AG10803 (cell line): ENCODE measurements around the gene ZNF280B.

Experiments used
- DNase-seq: peaks from one replicate; pipeline ENCODE4 v3.0.0; 2010; ENCODE audit warnings: low read depth
- H3K4me3 ChIP-seq: 2 replicates; pipeline ENCODE4 v1.5.1; 2011; ENCODE audit warnings: mild to moderate bottlenecking, low read length, control low read depth
- CTCF ChIP-seq: conservative IDR thresholded peaks from 2 replicates; pipeline ENCODE4 v1.5.1; 2011; ENCODE audit warnings: mild to moderate bottlenecking, low read length, control low read depth, inconsistent platforms

The ZNF280B gene, protein sequence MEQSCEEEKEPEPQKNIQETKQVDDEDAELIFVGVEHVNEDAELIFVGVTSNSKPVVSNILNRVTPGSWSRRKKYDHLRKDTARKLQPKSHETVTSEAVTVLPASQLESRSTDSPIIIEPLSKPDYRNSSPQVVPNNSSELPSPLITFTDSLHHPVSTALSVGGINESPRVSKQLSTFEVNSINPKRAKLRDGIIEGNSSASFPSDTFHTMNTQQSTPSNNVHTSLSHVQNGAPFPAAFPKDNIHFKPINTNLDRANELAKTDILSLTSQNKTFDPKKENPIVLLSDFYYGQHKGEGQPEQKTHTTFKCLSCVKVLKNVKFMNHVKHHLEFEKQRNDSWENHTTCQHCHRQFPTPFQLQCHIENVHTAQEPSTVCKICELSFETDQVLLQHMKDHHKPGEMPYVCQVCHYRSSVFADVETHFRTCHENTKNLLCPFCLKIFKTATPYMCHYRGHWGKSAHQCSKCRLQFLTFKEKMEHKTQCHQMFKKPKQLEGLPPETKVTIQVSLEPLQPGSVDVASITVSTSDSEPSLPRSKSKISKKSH

DNA sequence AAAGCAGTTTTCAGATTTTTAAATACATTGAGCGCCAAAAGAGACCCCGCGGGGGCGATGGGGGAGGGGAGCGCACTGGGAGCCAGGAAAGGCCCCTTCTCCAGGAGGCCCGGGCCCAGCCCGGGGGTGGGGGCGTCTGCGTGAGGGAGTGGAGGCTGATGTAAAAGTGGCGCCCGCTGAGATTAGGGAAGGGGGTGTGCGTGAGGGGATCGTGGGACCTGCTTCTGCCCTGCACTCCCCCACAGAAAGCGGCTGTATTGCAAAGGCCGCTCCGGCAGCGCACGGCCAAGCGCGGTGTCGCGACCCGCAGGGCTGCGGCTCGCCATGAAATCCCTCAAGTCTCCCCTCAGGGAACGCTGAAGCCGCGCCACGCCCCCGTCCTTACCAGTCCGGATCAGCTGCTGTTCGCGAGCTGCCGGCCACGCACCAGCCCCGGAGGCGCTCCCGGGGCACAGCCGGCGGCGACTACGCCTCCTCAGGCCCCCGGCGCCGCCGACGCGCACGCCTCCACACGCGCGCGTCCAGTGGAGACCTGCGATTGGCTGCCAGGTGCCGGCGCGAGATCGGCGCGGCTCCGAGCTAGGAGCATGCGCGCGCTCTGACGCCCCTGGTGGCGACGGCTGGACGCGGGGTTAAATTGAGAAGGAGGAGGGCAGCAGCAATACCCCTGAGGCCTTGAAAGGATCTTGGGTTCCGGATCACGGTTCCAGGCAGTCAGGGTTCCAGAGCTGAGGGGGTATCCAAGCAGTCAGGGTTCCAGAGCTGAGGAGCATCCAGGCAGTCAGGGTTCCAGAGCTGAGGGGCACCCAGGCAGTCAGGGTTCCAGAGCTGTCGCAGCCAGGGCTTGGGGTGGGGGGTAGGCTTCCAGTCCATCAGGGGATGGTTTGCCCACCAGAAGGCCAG lies at the start of gene ZNF280B:
Gene ZNF280B, minus strand, starts transcription at position 469 of the 903 bp plus-strand sequence. CDS start 19,344 bp downstream, outside the sequence.
- H3K4me3 ChIP-seq = peak within 1 kb of the TSS; percentile 67
- peak; percentile 71 for DNase-seq
- TF ChIP-seq CTCF = peak; percentile 51

DNA sequence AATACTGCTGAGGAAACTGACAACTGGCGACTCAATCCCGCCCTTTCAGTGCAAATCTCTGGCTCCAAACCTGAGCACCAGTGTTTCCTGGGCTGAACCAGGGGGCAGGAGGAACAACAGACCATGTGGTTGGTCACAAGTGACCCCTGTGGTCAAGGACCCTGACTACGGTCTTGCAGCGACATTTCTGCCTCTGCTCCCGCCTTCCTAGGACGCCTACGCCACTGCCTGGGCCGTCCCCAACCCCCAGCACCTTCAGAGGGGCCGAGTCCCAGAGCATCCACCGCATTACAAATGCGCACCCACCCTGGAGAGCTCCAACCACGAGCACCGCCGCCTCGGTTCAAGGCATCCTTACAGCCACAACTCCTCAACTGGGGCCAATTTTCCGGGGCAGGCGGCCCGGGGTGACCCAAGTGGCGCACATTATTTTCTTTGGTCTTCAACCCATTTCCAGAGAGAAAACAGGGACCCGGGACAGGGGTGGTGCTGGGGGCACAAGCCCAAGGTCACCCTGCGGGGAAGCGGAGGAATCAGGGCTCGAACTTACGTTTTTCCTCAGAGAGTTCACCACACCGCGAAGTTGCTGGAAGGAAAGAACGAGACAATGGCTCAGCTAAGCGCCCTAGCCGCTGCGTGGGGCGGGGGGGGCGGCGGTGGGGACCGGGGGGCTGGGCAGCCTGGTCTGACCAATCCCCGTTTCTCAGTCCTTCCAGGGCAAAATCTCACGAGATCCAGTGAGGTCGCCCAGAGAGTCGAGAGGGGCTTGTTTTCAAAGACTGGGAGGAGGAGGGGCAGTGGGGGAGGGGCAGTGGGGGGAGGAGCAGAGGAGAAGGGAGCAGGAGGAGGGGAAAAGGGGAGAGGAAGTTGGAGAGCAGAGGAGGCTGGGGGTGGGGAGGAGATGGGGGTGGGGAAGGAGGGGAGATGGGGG lies 48.7 kb upstream of the ZNF280B start:
- H3K4me3 ChIP-seq = no peak overlapping the region
- DNase-seq = no peak
- no peak for TF ChIP-seq CTCF

DNA sequence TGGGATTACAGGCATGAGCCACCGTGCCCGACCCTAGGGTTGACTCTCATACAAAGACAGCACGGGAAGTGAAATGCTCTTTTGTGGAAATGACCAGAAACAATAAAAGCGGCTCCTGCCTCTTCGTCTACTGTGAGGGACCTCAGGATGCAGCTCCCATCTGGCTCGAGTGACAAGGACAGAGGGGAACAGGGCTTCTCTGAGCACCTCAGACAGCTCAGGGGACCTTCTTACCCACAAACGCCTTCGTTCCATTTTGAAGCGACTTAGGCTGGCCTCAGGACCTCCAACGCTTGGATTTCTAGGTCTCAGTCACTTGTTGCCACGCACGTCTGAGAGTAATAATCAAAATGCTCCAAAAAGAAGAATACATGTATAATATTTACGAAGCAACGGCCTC lies 48.0 kb upstream of the ZNF280B start:
- no peak overlapping the region for H3K4me3 ChIP-seq
- no peak for DNase-seq
- no peak for TF ChIP-seq CTCF

- TF ChIP-seq CTCF = no peak
- no peak overlapping the region for H3K4me3 ChIP-seq
- no peak for DNase-seq
Measured at GRCh38 chr22:22555596-22555995, 47.1 kb upstream of the ZNF280B start.

- H3K4me3 ChIP-seq = no peak overlapping the region
- DNase-seq = no peak
- TF ChIP-seq CTCF = no peak
Measured at GRCh38 chr22:22554587-22555284, 46.2 kb upstream of the ZNF280B start.
